AG04449 (cell line): ENCODE data around the gene DERL2.
"Not testable (repeated sequence)": the region's sequence is repeated elsewhere in the genome, so short reads cannot be mapped to it uniquely, and the experiment has no call there.

Experiments
- CTCF ChIA-PET: fragments of 350-600 bp; formaldehyde crosslinking; extraction: SDS; loops from one replicate; lab custom pipeline; 2021; ENCODE audit warnings: antibody characterized with exemption; lab: Yijun Ruan, JAX
- POLR2A ChIA-PET: fragments of 400-600, 350-600 bp; formaldehyde crosslinking; extraction: SDS; loops from one replicate; lab custom pipeline; 2020; ENCODE audit warnings: antibody characterized with exemption, inconsistent platforms; lab: Yijun Ruan, JAX
- DNase-seq: peaks from one replicate; pipeline ENCODE4 v3.0.0-alpha.2; 2010; ENCODE audit warnings: low read depth, low spot score
- H3K4me3 ChIP-seq: 2 replicates; pipeline ENCODE4 v1.5.1; 2011; ENCODE audit warnings: low read depth, mild to moderate bottlenecking, control low read depth, low read length
- TF ChIP-seq, protein P1 (sequence below): IDR thresholded peaks from one replicate; pipeline ENCODE4 v1.5.1; 2011; ENCODE audit warnings: mild to moderate bottlenecking, moderate library complexity, low read length, control low read depth, inconsistent platforms; ENCODE audit not compliant: insufficient read depth; ENCODE audit errors: missing control alignments

The DERL2 gene

DNA sequence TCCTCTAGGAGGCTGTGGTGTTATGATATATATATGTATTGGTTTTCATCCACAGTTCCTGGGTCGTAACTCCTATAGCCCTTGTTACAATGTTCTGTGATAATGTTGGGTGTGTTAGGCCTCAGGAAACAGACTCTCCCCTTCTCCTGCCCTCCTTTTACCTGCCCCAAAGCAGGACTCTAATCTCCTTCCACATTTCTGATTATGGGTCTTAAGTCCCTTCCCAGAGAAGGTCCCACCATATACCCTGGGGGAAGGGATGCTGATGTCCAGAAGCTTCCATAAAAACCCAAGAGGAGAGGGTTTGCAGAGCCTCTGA, 46.6 kb downstream of the DERL2 start:
- ChIA-PET CTCF (interaction anchor here (0.6 to 9.7 kb wide), 57 partner anchors 12 to 996 kb away, joined by 3 to 162 read pairs (median 4); partner anchors contain the start of genes AIPL1, DERL2, DHX33 and MIS12), POLR2A (interaction anchor here (0.7 to 1.9 kb wide), 5 partner anchors 20 to 1697 kb away, joined by 3 to 7 read pairs (median 3); partner anchors contain the start of genes DHX33 and NUP88)
- TF ChIP-seq, protein P1, sequence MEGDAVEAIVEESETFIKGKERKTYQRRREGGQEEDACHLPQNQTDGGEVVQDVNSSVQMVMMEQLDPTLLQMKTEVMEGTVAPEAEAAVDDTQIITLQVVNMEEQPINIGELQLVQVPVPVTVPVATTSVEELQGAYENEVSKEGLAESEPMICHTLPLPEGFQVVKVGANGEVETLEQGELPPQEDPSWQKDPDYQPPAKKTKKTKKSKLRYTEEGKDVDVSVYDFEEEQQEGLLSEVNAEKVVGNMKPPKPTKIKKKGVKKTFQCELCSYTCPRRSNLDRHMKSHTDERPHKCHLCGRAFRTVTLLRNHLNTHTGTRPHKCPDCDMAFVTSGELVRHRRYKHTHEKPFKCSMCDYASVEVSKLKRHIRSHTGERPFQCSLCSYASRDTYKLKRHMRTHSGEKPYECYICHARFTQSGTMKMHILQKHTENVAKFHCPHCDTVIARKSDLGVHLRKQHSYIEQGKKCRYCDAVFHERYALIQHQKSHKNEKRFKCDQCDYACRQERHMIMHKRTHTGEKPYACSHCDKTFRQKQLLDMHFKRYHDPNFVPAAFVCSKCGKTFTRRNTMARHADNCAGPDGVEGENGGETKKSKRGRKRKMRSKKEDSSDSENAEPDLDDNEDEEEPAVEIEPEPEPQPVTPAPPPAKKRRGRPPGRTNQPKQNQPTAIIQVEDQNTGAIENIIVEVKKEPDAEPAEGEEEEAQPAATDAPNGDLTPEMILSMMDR = no peak
- no peak for DNase-seq
- H3K4me3 ChIP-seq = peak overlapping the region; percentile 40

DNA sequence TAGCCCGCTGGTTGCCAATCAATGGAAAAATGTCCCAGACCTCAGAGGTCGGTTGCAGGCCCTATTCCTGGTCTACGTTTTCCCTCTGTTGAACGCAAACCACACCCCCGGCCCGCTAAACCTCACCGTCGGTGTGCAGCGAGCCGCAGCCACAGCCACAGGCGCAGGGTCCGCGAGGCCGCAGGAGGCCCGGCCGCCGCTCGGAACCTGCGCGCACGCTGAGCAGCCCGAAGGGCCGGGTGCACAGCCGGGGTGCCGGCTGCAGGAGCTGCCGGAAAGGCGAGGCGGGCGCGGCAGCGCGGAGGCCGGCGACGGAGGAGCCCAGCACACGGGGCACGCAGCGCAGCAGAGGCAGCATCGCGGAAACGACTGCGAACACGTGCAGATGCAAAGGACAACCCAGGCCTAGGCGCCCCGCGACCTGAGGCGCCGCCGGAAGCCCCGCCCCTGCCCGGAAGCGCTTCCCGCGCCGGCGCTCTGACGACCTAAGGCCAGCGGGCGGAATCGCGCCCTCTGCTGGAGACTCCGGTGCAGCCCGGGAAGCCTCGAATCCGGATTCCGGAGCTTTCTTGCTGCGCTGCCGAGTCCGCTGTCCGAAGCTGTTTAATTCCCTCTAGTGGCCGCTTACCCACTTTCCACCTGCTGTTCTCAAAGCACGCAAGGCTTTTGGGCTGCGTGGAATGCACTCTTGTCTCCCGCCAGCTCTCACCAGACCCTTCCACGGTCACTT, 47.1 kb downstream of the DERL2 start, which contains the start of gene C1QBP:
TSS of gene C1QBP (minus strand) at position 440 of the 730 bp plus-strand sequence. CDS start at position 358, 82 bp downstream.
- H3K4me3 ChIP-seq = peak within 1 kb of the TSS; percentile 84
- peak; percentile 55 for DNase-seq
- TF ChIP-seq, protein P1 = peak; percentile 85
- ChIA-PET CTCF (interaction anchor here (0.6 to 9.7 kb wide), 58 partner anchors 12 to 997 kb away, joined by 3 to 162 read pairs (median 4); partner anchors contain the start of genes AIPL1, DERL2, DHX33 and MIS12), POLR2A (interaction anchor here (0.6 to 1.9 kb wide), 6 partner anchors 20 to 1697 kb away, joined by 3 to 7 read pairs (median 3); partner anchors contain the start of genes DHX33 and NUP88)

DNA sequence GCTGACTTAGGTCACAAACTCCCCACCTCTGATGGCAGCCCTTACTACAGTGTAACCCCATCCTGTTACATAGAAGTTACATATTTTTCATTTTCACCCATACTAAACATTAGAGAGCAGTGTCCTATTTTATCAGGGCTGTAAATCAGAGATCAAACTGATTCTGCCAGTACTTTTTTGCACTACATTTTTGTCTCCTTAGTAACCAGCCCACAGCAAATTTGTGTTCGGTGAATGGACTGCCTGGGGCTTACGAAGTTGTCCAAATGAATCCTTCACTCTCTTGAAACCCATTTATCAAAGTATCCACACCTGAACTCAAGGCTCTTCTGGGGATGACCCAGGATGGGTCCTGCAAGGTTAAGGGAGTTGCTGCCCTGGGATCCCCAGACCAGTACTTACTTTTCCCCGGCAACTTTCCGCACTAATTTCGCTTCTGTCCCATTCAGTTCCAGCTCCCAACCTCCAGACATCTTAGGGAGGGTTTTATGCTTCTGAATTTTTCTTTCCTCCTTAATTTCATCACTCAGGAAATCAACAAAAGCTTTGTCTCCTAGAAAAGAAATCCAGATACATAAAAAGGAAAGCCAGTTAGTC, 48.2 kb downstream of the DERL2 start:
- ChIA-PET CTCF (interaction anchor here (1.1 to 9.7 kb wide), 12 partner anchors 11 to 246 kb away, joined by 3 to 162 read pairs (median 17); partner anchors contain the start of genes DHX33, NUP88, RPAIN and ZNF594), POLR2A (interaction anchor here (1.9 kb wide), 1 partner anchor 18 kb away, joined by 7 read pairs; the partner anchor contains the start of gene NUP88)
- peak overlapping the region; percentile 84 for H3K4me3 ChIP-seq
- TF ChIP-seq, protein P1 = no peak
- DNase-seq = no peak

DNA sequence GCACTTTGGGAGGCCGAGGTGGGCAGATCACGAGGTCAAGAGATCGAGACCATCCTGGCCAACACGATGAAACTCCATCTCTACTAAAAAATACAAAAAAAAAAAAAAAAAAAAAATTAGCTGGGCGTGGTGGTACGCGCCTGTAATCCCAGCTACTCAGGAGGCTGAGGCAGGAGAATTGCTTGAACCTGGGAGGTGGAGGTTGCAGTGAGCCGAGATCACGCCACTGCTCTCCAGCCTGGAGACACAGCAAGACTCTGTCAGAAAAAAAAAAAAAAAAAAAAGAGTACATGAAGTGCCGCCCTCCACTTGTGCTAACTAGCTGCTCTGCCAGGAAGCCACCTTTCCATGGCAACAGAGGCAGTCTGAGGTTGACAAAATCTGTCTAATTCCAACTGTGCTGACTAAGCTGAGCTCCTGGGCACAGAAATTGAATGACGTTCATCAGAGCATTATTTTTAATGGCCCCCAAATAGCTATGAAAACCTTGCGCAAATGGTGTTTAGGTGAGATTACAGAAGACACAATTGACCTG, 50.1 kb downstream of the DERL2 start:
- ChIA-PET CTCF (interaction anchor here (0.9 to 9.7 kb wide), 5 partner anchors 9 to 188 kb away, joined by 3 to 162 read pairs (median 126); partner anchors contain the start of gene DHX33), POLR2A (interaction anchor here (0.6 to 1.3 kb wide), 3 partner anchors 13 to 128 kb away, joined by 3 to 7 read pairs (median 3); no protein-coding TSS in a partner anchor)
- H3K4me3 ChIP-seq, DNase-seq: not testable (repeated sequence)

DNA sequence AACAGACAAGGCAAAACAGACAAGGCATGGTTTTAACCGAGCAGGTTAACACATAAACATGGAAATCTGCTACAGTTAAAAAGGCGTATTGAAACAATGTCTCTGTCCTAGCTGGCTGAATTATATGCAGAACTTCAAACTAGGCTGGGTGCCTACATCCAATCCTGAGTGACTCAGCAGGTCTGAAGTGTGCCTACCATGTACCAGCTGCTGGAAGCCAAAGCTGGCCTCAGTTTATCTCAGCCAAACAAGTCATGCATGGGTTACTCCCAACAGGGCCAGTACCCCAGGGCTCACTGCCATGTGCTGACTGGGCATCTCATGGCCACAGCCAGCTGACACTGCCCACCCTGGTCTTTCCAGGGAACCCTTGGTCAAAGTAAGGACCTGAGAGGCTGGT, 51.0 kb downstream of the DERL2 start:
- DNase-seq = no peak
- ChIA-PET CTCF (interaction anchor here (1.2 kb wide), 1 partner anchor 10 kb away, joined by 4 read pairs; no protein-coding TSS in a partner anchor), POLR2A (no interaction called here)
- H3K4me3 ChIP-seq = no peak overlapping the region
- TF ChIP-seq, protein P1 = no peak

DNA sequence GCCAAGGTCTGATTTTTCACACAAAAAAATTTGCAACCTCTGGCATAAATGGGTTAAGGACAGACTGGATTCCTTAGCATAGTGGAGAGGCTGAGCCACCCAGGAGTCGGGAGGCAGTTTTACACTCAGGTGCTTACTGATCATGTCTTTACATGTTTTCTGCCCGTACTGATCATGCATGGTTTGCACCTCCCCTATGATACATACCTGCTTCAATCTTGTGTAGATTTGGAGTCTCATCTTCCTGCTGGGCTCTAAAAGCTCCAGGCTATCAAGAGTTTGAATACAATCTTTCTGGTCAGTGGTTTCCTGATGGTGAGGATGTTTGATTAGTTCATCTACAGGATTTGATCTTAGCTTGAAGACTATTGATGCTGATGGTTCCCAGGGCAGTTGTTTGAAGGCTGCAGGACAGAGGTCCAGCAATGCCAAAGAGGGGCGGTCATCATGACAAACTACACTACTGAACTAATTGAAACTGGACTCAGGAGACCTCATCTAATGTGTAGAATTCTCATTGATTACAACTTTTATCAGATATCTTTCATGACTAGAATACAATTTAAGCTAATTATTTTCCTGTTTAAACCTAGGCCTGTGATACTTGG, 53.9 kb downstream of the DERL2 start:
- CTCF ChIA-PET = interaction anchor here (0.9 to 1.5 kb wide), 4 partner anchors 9 to 194 kb away, joined by 3 to 6 read pairs (median 4); no protein-coding TSS in a partner anchor
- no peak for DNase-seq
- H3K4me3 ChIP-seq = no peak overlapping the region
- POLR2A ChIA-PET = no interaction called here
- TF ChIP-seq, protein P1 = no peak

DNA sequence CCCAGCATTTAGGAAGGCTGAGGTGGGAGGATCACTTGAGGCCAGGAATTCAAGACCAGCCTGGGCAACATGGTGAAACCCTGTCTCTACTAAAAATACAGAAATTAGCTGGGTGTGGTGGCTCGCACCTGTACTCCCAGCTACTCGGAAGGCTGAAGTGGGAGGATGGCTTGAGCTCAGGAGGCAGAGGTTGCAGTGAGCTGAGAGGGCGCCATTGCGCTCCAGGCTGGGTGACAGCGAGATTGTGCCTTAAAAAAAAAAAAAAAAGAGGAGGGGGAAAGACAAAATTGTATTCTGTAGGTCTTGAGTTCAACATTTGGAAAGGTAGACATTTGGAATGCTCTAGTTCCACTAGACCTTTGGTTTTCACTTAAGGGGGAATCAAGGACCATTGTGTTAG, 54.7 kb downstream of the DERL2 start:
- DNase-seq, H3K4me3 ChIP-seq: not testable (repeated sequence)
- ChIA-PET CTCF (interaction anchor here (0.9 to 9.6 kb wide), 3 partner anchors 9 to 182 kb away, joined by 3 to 162 read pairs (median 6); partner anchors contain the start of gene C1QBP), POLR2A (interaction anchor here (0.6 to 1.4 kb wide), 2 partner anchors 9 to 39 kb away, joined by 3 to 6 read pairs; no protein-coding TSS in a partner anchor)
